HG03095 (cell line): Measurements from ENCODE around the gene NFIA.

Source experiments
- ATAC-seq: cut with Tn5 transposase; IDR thresholded peaks from one replicate; pipeline ENCODE4 v1.9.1; 2021; ENCODE audit warnings: moderate library complexity; ENCODE audit not compliant: unreplicated experiment

Gene NFIA

GRCh38 chr1:61506944-61507500 lies 424.7 kb downstream of the NFIA start:
- ATAC-seq, result no peak
